Activated T-helper 1 cell treated with anti-CD3 and anti-CD28 coated beads, Interleukin-2, amount 50 U/mL, for 16 hours (primary cell): Measurements from ENCODE around the gene PAGR1.
A peak's percentile ranks its signal among the peaks of the same experiment; 100 is the strongest.

Experiments
- DNase-seq, 2 donors: peaks; one replicate each; pipeline ENCODE4 v3.0.0-alpha.2; 2020; ENCODE audit warnings: low read depth in 1 of 2, low spot score in 1 of 2

Gene PAGR1

DNA sequence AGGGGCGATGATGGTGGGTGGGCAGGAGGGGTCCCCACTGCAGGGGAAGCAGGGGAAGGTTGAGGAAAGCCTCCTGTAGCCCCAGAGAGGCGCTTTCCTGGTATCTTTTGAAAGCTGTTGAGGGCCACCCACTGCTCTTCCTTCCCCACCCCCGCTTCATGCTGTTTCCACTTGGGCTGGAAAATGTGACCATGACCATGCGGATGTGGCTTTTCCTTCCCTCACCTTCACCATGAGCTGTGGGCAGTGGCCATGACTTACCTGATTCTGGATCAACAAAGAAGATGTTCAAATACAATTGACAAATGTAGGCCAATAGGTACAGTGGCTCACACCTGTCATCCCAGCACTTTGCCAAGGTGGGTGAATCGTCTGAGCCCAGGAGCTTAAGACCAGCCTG lies 18.1 kb downstream of the PAGR1 start:
- no peak for DNase-seq

DNA sequence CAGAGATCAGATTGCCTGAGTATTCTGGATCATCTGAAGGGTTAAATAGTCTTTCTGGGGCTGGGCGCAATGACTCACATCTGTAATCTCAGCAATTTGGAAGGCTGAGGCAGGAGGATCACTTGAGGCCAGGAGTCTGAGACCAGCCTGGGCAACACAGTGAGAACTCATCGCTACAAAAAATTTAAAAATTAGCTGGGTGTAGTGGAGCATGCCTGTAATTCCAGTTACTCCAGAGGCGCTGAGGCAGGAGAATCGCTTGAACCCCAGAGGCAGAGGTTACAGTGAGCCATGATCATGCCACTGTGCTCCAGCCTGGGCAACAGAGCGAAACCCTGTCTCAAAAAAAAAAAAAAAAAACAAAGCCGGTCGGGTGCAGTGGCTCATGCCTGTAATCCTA lies 20.0 kb downstream of the PAGR1 start:
- no peak for DNase-seq

DNA sequence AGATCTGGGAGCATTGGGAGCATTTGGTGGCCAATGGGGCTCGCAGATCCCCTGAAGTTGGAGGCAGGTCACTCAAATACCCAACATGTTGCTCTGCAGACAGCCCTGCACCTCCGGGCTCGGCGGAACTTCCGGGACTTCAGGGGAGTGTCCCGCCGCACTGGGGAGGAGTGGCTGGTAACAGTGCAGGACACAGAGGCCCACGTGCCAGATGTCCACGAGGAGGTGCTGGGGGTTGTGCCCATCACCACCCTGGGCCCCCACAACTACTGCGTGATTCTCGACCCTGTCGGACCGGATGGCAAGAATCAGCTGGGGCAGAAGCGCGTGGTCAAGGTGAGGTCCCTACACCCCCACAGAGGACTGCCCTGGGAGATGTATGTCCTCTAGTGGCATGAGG lies 20.7 kb downstream of the PAGR1 start:
- DNase-seq = no peak

DNA sequence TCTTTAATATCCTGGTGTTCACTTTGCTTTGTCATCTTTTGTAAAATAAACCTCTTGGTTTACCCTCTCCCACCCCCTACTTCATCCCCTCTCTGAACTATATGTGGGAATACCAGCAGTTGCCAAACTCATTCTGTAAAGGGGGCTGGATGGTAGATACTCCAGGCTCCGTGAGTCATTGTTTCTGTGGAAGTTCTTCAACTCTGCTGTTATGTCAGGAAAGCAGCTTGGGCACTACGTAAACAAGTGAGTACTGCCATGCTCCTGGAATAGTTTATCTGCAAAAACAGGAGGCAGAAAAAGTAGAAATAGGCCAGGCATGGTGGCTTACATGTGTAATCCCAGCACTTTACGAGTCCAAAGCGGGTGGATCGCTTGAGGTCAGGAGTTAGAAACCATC lies 21.9 kb downstream of the PAGR1 start:
- no peak for DNase-seq

DNA sequence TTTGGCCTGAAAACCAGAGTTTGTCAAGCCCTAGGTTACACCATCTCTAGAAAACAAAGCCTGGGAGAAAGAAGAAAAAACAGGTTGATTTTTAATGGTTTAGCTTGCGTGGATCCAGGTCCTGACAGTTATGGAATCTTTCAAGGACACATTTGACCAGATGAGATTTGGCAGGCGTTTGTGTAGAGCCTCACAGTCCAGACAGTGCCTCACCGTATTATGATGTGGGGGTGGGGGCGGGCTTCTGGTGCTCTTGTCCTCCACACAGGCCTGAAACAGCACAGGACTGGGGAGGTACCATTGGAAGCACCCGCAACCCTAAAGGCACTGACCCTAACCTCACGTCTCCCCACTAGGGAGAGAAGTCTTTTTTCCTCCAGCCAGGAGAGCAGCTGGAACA lies 23.9 kb downstream of the PAGR1 start:
- no peak for DNase-seq

DNA sequence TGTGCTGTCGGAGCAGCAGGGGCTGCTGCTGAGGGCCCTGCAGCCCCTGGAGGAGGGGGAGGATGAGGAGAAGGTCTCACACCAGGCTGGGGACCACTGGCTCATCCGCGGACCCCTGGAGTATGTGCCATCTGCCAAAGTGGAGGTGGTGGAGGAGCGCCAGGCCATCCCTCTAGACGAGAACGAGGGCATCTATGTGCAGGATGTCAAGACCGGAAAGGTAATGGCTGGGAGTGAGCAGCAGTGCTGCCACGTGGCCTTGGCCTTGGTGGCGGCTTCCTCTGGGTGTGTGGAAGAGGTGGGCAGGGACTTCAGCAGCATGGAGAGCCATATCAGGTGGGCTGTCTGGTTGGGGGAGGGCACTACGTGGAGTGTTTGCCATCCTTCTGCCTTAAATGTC lies 24.3 kb downstream of the PAGR1 start:
- no peak for DNase-seq

DNA sequence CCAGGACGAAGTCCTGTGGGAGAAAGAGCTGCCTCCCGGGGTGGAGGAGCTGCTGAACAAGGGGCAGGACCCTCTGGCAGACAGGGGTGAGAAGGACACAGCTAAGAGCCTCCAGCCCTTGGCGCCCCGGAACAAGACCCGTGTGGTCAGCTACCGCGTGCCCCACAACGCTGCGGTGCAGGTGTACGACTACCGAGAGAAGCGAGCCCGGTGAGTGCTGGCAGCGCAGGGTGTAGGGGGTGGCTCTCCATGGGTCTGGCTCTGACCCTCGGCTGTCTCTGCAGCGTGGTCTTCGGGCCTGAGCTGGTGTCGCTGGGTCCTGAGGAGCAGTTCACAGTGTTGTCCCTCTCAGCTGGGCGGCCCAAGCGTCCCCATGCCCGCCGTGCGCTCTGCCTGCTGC lies 25.7 kb downstream of the PAGR1 start:
- no peak for DNase-seq

DNA sequence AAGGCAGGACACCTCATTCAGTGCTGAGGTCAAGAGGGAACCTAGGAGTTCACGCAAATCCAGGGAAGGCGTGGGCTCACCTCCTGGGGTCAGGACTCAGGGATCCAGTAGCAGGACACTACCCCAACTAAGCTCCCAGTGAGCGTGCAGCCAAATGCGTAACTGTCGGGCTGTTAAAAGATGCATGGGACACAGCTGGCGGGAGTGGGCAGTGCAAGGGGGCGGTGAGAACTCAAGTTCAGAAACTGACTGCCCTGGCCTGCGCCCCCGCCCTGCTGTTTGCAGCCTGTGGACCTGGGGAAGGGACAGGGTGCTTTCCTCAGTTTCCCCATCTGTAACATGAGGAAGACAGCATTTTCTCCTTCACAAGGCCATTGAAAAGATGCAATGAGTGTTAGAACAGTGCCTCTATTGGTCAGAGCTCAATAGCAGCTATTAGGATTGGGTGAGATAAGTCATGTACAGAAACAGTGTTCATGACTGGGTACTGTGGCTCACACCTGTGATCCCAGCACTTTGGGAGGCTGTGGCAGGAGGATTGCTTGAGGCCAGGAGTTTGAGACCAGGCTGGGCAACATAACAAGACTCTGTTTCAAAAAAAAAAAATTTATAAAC lies 26.9 kb downstream of the PAGR1 start:
- no peak for DNase-seq

DNA sequence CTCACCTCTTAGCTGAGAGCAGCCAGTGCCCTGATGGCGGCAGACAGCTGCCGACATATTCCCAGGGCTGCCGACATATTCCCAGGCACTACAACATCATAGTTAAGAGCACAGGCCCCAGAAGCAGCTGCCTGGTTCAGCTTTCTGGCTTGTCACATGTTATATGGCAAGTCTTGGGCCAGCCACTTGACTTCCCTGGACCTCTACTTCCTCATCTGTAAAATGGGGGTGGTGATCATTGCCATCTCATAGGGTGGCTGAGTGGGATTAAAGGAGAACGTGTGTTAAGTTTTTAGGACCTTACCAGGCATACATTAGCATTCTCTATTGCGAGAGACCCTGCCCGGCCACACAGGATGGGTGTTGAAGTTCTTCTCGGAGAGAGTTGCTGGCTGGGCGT lies 28.0 kb downstream of the PAGR1 start:
- no peak for DNase-seq

DNA sequence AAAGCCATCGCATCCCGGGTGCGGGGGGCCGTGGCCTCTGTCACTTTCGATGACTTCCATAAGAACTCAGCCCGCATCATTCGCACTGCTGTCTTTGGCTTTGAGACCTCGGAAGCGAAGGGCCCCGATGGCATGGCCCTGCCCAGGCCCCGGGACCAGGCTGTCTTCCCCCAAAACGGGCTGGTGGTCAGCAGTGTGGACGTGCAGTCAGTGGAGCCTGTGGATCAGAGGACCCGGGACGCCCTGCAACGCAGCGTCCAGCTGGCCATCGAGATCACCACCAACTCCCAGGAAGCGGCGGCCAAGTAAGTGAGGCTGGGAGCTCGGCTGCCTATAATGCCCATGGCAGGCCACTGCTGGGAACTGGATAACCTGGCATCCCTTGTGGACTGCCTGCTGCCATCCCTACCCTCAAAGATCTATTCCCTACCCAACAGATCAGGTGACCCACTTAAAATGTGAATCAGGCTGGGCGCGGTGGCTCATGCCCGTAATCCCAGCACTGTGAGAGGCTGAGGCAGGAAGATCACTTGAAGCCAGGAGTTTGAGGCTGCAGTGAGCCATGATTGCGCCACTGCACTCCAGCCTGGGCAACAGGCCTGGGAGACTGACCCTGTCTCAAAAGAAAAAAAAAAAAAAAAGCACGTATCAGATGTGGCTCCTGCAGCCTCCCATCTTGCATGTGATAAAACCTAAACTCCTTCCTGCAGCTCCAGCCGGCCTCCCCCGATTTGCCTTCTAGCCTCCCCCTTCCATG lies 28.8 kb downstream of the PAGR1 start:
- no peak for DNase-seq

DNA sequence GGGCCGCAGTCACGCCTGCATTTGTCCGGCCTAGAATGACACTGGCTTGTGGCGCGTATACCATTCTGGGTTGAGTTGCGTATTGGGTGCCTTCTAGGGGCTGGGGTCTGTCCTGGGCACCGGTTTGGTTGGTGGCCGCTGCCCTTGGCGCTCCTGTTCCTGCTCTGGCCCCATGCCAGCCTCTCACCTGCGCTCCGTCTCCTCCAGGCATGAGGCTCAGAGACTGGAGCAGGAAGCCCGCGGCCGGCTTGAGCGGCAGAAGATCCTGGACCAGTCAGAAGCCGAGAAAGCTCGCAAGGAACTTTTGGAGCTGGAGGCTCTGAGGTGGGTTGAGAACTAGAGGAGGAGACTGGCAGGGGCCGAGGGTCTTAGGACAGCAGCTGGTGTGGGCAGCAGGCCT lies 29.7 kb downstream of the PAGR1 start:
- DNase-seq = no peak

DNA sequence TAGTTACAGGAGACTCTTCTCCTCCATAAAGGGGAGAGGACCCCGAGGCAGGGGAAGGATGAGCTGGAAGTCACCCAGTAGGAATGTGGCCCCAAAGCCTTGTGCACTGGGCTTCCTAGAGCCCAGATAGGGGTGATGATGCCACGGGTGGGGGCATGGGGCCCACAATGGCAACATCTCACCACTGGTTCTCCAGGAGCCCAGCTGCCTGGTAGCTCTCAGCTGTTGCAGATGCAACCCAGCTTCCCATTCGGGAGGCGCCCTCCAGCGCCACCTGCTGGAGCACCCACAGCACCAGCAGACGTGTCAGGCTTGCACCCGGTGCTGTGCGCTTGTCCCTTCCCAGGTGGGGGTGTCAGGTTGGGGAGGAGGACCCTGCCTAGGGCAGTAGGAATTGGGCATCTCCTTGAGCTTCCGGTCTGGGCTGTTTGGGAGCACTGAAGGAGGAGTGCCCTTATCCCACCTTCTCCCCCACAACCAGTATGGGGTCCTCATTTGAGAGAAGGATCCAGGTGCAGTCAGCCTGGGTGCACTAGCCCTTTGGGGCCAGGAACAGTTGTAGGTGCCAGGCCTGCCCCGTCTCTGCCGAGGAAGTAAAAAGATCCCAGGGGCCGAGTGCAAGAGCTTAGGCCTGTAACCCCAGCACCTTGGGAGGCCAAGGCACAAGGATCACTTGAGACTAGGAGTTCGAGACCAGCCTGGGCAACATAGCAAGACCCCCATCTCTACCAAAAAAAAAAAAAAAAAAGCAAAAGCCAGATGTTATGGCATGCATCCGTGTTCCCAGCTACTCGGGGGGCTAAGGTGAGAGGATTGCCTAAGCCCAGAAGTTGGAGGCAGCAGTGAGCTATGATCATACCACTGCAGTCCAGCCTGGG lies 32.7 kb downstream of the PAGR1 start:
- peak; percentile 70 to 72 for DNase-seq

DNA sequence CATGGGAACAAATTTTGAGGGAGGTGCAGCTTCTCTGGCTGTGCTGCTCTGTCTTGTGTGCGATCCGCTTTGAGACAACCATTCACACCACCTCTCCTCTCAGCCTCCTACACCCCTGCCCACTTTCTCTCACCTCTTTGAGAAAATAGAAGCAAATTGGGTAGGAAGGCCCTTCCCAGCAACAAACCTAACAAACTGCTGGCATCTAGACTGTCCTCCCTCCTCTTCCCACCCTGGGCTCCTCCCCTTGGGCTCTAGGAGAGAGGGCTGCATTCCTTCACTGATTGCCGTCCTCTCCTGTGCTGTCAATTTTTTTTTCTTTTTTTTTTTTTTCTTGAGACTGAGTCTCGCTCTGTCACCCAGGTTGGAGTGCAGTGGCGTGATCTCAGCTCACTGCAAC lies 33.6 kb downstream of the PAGR1 start:
- DNase-seq = no peak

DNA sequence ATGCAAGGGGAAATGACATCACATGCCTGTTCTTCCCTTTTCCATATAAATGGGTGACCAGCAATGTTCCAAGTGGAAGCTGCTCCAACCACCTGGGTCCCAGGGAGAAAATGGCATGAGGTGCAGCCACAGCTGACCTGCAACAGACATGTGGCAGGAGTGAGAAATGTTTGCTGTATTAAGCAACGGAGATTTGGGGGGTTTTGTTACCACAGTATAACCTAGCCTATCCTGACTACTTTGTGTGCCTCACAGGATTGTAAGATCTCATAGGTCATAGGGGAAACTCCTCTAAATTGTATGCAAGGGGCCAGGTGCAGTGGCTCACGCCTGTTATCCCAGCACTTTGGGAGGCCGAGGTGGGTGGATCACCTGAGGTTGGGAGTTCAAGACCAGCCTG lies 35.0 kb downstream of the PAGR1 start:
- DNase-seq = no peak

DNA sequence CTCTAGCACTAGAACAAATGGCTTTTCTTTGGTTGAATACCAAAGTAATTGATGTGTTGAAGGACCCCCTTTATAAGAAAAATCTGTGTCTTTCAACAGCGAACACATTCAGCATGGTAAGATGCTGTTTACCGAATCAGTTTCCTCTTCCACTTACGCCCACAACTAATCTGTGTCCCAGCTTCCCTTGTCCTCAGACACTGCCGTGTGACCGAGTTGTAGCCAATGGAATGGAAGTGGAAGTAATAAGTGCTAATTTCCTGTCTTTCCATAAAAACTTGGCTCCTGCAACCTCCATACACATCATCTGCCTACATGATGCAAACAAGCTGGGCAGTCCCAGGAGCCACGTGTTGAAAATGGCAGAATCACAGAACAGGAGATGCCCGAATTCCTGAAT lies 36.7 kb downstream of the PAGR1 start:
- DNase-seq = no peak

DNA sequence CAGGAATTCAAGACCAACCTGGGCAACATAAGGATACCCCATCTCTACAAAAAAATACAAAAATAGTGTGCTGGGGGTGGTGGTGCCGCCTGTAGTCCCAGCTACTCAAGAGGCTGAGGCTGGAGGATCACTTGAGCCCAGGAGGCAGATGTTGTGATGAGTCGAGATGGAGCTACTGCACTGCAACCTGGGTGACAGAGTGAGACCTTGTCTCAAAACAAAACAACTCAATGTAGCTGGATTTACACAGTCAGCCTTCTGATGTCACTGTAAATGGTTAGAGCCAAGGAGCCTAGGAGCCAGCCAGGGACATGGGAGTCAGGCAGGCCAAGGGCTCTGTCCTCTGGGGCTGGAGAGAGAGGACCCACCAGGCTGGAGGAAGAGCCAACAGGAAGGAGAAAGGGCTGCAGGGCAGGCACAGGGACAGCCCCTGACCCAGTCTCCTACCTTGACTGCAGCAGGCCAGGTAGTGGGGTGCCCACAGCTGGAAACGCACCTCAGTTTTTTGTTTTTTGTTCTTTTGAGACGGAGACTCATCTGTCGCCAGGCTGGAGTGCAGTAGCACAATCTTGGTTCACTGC lies 38.7 kb downstream of the PAGR1 start:
- no peak for DNase-seq

DNA sequence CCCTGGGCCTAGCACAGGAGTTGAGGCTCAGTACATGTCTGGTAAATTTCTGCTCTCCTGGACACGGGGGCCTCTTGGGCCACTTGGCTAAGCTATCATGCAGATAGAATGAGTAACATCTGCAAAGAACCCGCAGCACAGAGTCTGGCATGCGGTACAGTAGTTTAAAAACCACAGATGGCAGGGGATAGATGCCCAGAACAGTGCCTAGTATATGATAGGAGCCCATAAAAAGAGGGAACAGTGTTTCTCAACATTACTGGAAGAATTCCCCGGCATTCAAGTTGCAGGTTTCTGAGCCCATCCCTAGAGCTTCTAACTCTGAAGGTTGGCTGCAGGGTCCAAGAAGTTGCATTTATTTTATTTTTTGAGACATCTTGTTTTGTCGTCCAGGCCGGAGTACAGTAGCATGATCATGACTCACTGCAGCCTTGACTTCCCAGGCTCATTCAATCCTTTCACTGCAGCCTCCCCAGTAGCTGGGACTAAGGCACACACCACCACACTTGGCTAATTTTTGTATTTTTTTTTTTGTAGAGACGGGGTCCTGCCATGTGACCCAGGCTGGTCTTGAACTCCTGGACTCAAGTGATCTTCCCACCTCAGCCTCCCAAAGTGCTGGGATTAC lies 41.3 kb downstream of the PAGR1 start:
- no peak for DNase-seq

DNA sequence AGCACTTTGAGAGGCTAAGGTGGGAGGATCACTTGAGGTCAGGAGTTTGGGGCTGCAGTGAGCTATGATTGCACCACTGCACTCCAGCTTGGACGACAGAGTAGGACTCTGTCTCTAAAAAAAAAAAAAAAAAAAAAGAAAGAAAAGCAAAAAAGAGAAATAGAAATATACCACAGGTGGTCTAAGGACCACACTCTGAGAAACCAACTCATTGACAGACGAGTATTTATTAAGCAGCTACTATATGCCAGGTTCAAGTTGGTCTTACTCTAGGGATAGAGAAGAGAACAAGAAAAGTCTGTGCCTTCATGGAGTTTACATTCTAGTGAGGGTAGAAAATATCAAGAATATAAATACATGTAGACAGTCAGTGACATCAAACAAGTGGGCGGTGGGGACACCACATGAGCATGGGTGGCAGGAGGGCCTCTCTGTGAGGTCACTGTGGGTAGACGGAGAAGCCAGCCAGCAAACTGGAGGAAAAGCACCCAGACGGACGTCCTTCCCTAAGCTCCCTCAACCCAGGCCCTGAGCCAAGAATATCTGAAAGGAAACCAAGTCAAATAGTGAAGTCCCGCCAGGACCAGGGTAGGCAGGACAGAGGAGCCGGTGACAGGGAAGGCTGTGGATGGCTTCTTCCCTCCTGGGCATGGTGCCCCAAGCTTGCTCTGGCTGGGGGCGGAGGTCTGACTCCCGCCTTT lies 42.3 kb downstream of the PAGR1 start:
- no peak for DNase-seq

DNA sequence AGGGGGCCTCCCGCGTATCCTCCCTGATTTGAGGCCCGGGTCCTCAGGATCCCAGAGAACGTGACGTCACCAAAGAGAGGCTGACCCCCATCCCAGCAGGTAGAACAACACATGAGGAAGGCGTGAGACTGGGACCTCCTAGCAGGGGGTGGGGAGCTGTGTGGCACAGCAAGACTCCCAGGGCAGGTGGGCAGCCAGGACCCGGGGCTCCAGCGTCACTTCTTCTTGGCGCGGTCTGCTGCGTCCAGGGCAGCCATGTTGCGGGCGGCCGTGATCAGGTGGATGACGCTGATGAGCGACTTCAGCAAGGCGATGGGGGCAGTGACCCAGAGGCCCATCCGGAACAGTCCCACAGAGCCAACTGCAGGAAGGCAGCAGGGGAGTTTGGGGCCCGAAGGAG lies 43.0 kb downstream of the PAGR1 start:
- no peak for DNase-seq

DNA sequence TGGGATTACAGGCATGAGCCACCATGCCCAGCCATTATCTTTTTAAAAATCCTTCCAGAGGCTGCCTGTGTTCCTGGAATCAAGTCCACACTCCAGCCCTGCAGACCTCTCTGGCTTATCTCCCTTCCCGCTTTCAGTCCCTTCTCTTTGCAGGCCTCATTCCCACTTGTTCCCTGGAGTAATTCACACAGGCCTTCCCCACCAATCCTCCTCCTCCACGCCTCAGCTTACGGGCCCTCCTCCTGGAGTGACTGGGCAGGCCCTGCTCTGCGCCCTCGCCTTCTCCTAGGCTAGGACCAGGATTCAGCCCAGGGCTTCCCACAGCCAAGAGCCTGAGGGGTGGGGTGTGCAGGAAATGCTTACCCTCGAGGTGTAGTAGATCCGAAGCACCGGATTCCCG lies 44.3 kb downstream of the PAGR1 start:
- no peak for DNase-seq

DNA sequence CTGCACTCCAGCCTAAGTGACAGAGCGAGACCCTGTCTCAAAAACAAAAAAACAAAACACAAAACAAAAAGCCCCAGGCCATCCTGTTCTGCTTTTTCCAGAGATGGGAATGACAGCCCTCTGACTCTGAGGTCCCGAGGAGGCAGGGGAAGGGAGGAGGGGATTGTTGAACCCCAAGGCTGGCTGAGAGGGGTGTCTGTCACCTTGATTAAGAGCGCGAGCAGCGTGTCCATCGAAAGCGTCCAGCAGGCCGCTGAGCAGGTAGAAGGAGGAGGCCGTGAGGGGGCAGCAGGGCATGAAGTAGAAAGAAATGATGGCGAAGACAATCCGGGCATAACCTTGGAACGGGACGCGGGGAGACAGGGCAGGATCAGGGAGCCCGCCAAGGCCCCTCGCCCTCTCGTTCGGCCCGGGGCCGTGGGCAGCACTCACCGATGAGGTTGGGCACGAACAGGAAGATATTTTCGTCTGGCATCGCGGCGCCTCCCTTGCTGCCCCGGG lies 46.5 kb downstream of the PAGR1 start:
- DNase-seq = no peak
